HEK293 (cell line): ENCODE measurements around the gene SFT2D1.

ENCODE experiments used
- CTCF ChIA-PET: fragments of 350-600 bp; formaldehyde crosslinking; extraction: SDS; loops from one replicate; lab custom pipeline; 2021; ENCODE audit warnings: antibody characterized with exemption; lab: Yijun Ruan, JAX
- POLR2A ChIA-PET: fragments of 300-600 bp; formaldehyde crosslinking; extraction: SDS; loops from one replicate; lab custom pipeline; 2020; ENCODE audit warnings: antibody characterized with exemption, inconsistent platforms; lab: Yijun Ruan, JAX
- H3K27ac ChIP-seq: fragments of 200-500 bp; sonication (Bioruptor generic); 2 replicates; pipeline ENCODE4 v1.5.1; 2014; ENCODE audit warnings: low read depth, low read length, control low read depth, inconsistent platforms; ENCODE audit errors: extremely low read depth
- H3K36me3 ChIP-seq, 2 experiments: fragments of 200-500 bp in 1 of 2; sonication (Bioruptor generic) in 1 of 2; 1 replicate in 1 of 2; 2 replicates in 1 of 2; pipeline ENCODE4 v1.5.1; 2014 to 2017; ENCODE audit warnings: inconsistent platforms in 2 of 2, low read length in 2 of 2; ENCODE audit not compliant: control insufficient read depth in 2 of 2, insufficient read depth in 1 of 2
- H3K4me1 ChIP-seq: fragments of 200-500 bp; sonication (Bioruptor generic); 2 replicates; pipeline ENCODE4 v1.5.1; 2014; ENCODE audit warnings: mild to moderate bottlenecking, low read length, inconsistent platforms; ENCODE audit not compliant: control insufficient read depth, insufficient read depth
- H3K4me3 ChIP-seq: 2 replicates; pipeline ENCODE4 v1.5.1; 2011; ENCODE audit warnings: low read depth, mild to moderate bottlenecking, control low read depth, low read length, moderate library complexity
- H3K9me3 ChIP-seq: fragments of 200-500 bp; sonication (Bioruptor generic); 2 replicates; pipeline ENCODE4 v1.5.1; 2014; ENCODE audit warnings: low read depth, low read length, inconsistent platforms; ENCODE audit not compliant: control insufficient read depth, insufficient read depth
- GLIS1 ChIP-seq: fragments of 450-650 bp; formaldehyde crosslinking; IDR thresholded peaks from 2 replicates; pipeline ENCODE4 v1.5.1; 2016; ENCODE audit warnings: missing biosample characterization, missing genetic modification characterization
- KLF16 ChIP-seq: fragments of 450-650 bp; formaldehyde crosslinking; IDR thresholded peaks from 2 replicates; pipeline ENCODE4 v1.5.1; 2017; ENCODE audit warnings: missing biosample characterization, missing genetic modification characterization
- PRDM10 ChIP-seq: fragments of 450-650 bp; formaldehyde crosslinking; IDR thresholded peaks from 2 replicates; pipeline ENCODE4 v1.5.1; 2016; ENCODE audit warnings: missing biosample characterization, missing genetic modification characterization
- SCRT2 ChIP-seq: fragments of 450-650 bp; formaldehyde crosslinking; IDR thresholded peaks from 2 replicates; pipeline ENCODE4 v1.5.1; 2016; ENCODE audit warnings: missing biosample characterization, missing genetic modification characterization
- SETDB1 ChIP-seq: IDR thresholded peaks from one replicate; pipeline ENCODE4 v1.6.1; 2017; ENCODE audit warnings: mild to moderate bottlenecking, low read length, moderate library complexity, mixed read lengths; ENCODE audit not compliant: insufficient read length
- ZBTB6 ChIP-seq: fragments of 450-650 bp; formaldehyde crosslinking; IDR thresholded peaks from 2 replicates; pipeline ENCODE4 v1.5.1; 2017; ENCODE audit warnings: missing biosample characterization, missing genetic modification characterization
- ZNF148 ChIP-seq: fragments of 450-650 bp; formaldehyde crosslinking; IDR thresholded peaks from 2 replicates; pipeline ENCODE4 v1.5.0; 2017; ENCODE audit warnings: missing biosample characterization, missing genetic modification characterization, borderline replicate concordance
- ZNF169 ChIP-seq: fragments of 450-650 bp; formaldehyde crosslinking; IDR thresholded peaks from 2 replicates; pipeline ENCODE4 v1.5.1; 2016; ENCODE audit warnings: missing biosample characterization, missing genetic modification characterization
- ZNF24 ChIP-seq: fragments of 450-650 bp; formaldehyde crosslinking; IDR thresholded peaks from 2 replicates; pipeline ENCODE4 v1.5.1; 2016; ENCODE audit warnings: missing biosample characterization, missing genetic modification characterization
- ZNF324 ChIP-seq: fragments of 450-650 bp; formaldehyde crosslinking; IDR thresholded peaks from 2 replicates; pipeline ENCODE4 v1.5.1; 2016; ENCODE audit warnings: missing biosample characterization, missing genetic modification characterization
- ZNF335 ChIP-seq: fragments of 450-650 bp; formaldehyde crosslinking; conservative IDR thresholded peaks from 2 replicates; pipeline ENCODE4 v1.5.1; 2016; ENCODE audit warnings: missing biosample characterization, missing genetic modification characterization
- ZNF449 ChIP-seq: fragments of 450-650 bp; formaldehyde crosslinking; IDR thresholded peaks from 2 replicates; pipeline ENCODE4 v1.5.1; 2017; ENCODE audit warnings: missing biosample characterization, mild to moderate bottlenecking, missing genetic modification characterization, moderate library complexity
- ZNF488 ChIP-seq: fragments of 450-650 bp; formaldehyde crosslinking; IDR thresholded peaks from 2 replicates; pipeline ENCODE4 v1.5.1; 2016; ENCODE audit warnings: missing biosample characterization, missing genetic modification characterization
- ZNF580 ChIP-seq: fragments of 450-650 bp; formaldehyde crosslinking; IDR thresholded peaks from 2 replicates; pipeline ENCODE4 v1.5.1; 2016; ENCODE audit warnings: missing biosample characterization, missing genetic modification characterization
- ZNF677 ChIP-seq: fragments of 450-650 bp; IDR thresholded peaks from 2 replicates; pipeline ENCODE4 v1.5.0; 2018; ENCODE audit warnings: missing biosample characterization, mild to moderate bottlenecking, missing genetic modification characterization, moderate library complexity
- ZNF701 ChIP-seq: fragments of 450-650 bp; formaldehyde crosslinking; IDR thresholded peaks from 2 replicates; pipeline ENCODE4 v1.5.1; 2016; ENCODE audit warnings: missing biosample characterization, missing genetic modification characterization
- ZNF785 ChIP-seq: fragments of 450-650 bp; formaldehyde crosslinking; IDR thresholded peaks from 2 replicates; pipeline ENCODE4 v1.5.1; 2016; ENCODE audit warnings: missing biosample characterization, missing genetic modification characterization
- ZNF830 ChIP-seq: fragments of 450-650 bp; IDR thresholded peaks from 2 replicates; pipeline ENCODE4 v1.5.0; 2018; ENCODE audit warnings: missing biosample characterization, missing genetic modification characterization, low read depth, mild to moderate bottlenecking, moderate library complexity
- ZSCAN16 ChIP-seq: fragments of 450-650 bp; formaldehyde crosslinking; IDR thresholded peaks from 2 replicates; pipeline ENCODE4 v1.5.1; 2016; ENCODE audit warnings: missing biosample characterization, missing genetic modification characterization

The SFT2D1 gene

GRCh38 chr6:166315436-166315835, 26.9 kb downstream of the SFT2D1 start:
- Histone ChIP-seq H3K9me3 (no peaks in the 10 kb centered on the region), H3K36me3 (peaks cover under 1 to 16% of the 10 kb centered on the region in 2 experiments; a peak in 2 of 3 replicates)
- ChIA-PET CTCF (no interaction called here), POLR2A (no interaction called here)
- TF ChIP-seq ZNF335 (tag by site-specific recombination) (no peak), PRDM10 (tag by site-specific recombination) (no peak), ZNF580 (tag by site-specific recombination) (no peak), ZSCAN16 (tag by site-specific recombination) (no peak), SETDB1 (no peak), ZNF488 (tag by site-specific recombination) (no peak), ZNF148 (tag by site-specific recombination) (no peak), ZBTB6 (no peak), ZNF169 (tag by site-specific recombination) (no peak), ZNF830 (tag by site-specific recombination) (no peak), ZNF677 (tag by site-specific recombination) (no peak), ZNF324 (tag by site-specific recombination) (no peak), ZNF449 (tag by site-specific recombination) (no peak), KLF16 (no peak), ZNF701 (no peak), GLIS1 (no peak), ZNF785 (no peak), SCRT2 (tag by site-specific recombination) (no peak), ZNF24 (tag by site-specific recombination) (no peak)
- TF ChIP-seq, all 188 proteins: peak for 0
- no peaks in the 10 kb centered on the region for H3K4me1 ChIP-seq
- no peak overlapping the region for H3K4me3 ChIP-seq
- H3K27ac ChIP-seq: no peak overlapping the region
